ENCODE measurements around the gene MAGEA8. TPM values are rescaled to one million over a fixed set of nuclear protein-coding genes. Genes with fewer than 3 reads are reported as not detected.
"Not testable (repeated sequence)": the region's sequence is repeated elsewhere in the genome, so short reads cannot be mapped to it uniquely, and the experiment has no call there.

The MAGEA8 gene
- total and polyA plus RNA-seq, 2 donors, result 0.07 TPM; not detected in 1

- not testable (repeated sequence) for H3K9me3 ChIP-seq (ENCODE audit: control insufficient read depth in 2 of 2, insufficient read depth in 1 of 2, low read length in 1 of 2); DNase-seq (ENCODE audit: low read depth in 6 of 9, low spot score in 9 of 9); H3K27me3 ChIP-seq (ENCODE audit: control insufficient read depth in 2 of 2, insufficient read depth in 1 of 2, low read length in 1 of 2); H3K27ac ChIP-seq (ENCODE audit: low read depth in 1 of 2, low read length in 1 of 2); H3K4me3 ChIP-seq (ENCODE audit: low read length in 2 of 2); H3K36me3 ChIP-seq (ENCODE audit: control insufficient read depth in 2 of 2, insufficient read depth in 2 of 2, low read length in 1 of 2); H3K4me1 ChIP-seq (ENCODE audit: control insufficient read depth in 2 of 2, insufficient read depth in 2 of 2, low read length in 2 of 2)
- 88% methylated on average over 1 of the region's 5 CpGs for WGBS
Observed at GRCh38 chrX:149932970-149933369, 52.0 kb downstream of the MAGEA8 start.

- H3K27me3 ChIP-seq (ENCODE audit: control insufficient read depth in 2 of 2, insufficient read depth in 1 of 2, low read length in 1 of 2); H3K27ac ChIP-seq (ENCODE audit: low read depth in 1 of 2, low read length in 1 of 2); H3K36me3 ChIP-seq (ENCODE audit: control insufficient read depth in 2 of 2, insufficient read depth in 2 of 2, low read length in 1 of 2); H3K4me3 ChIP-seq (ENCODE audit: low read length in 2 of 2); H3K4me1 ChIP-seq (ENCODE audit: control insufficient read depth in 2 of 2, insufficient read depth in 2 of 2, low read length in 2 of 2); H3K9me3 ChIP-seq (ENCODE audit: control insufficient read depth in 2 of 2, insufficient read depth in 1 of 2, low read length in 1 of 2); DNase-seq (ENCODE audit: low read depth in 6 of 9, low spot score in 9 of 9): not testable (repeated sequence)
- WGBS, result 99% methylated on average over 14 of the region's 21 CpGs
Observed at GRCh38 chrX:149933547-149933946, 52.6 kb downstream of the MAGEA8 start.

Other genes starting within 250 kb of the MAGEA8 start
- 10.1 TPM for gene TMEM185A, start 249.4 kb upstream of the MAGEA8 start, total RNA-seq
- 16.0 TPM for gene TMEM185A, start 249.4 kb upstream of the MAGEA8 start, polyA plus RNA-seq
- gene MAGEA11, start 169.1 kb upstream of the MAGEA8 start, total RNA-seq, result 0.05 TPM
- 0.50 TPM for gene MAGEA11, start 169.1 kb upstream of the MAGEA8 start, polyA plus RNA-seq
- gene HSFX1, start 107.1 kb upstream of the MAGEA8 start, total RNA-seq, result 0.24 TPM
- 0.25 TPM for gene HSFX1, start 107.1 kb upstream of the MAGEA8 start, polyA plus RNA-seq
- gene MAGEA9, start 99.3 kb upstream of the MAGEA8 start, total RNA-seq, result not detected
- gene MAGEA9, start 99.3 kb upstream of the MAGEA8 start, polyA plus RNA-seq, result 0.02 TPM
- 0.28 TPM for gene HSFX4, start 48.4 kb downstream of the MAGEA8 start, total RNA-seq
- gene HSFX4, start 48.4 kb downstream of the MAGEA8 start, polyA plus RNA-seq, result 1.5 TPM
- gene EOLA2, start 57.3 kb downstream of the MAGEA8 start, total RNA-seq, result 20.4 TPM
- gene EOLA2, start 57.3 kb downstream of the MAGEA8 start, polyA plus RNA-seq, result 57.3 TPM

Measured in thymus (tissue), 11 donors.